Left lung (tissue), 10 donors: ENCODE data around the gene TOPBP1. TPM values are rescaled to one million over a fixed set of nuclear protein-coding genes. Genes with fewer than 3 reads are reported as not detected.

ENCODE experiments used
- ATAC-seq: fragments of 200-7000 bp; cut with Tn5 transposase; one replicate; pipeline ENCODE4 v1.9.1; 2020; ENCODE audit warnings: moderate library complexity
- DNase-seq, 4 donors: peaks; one replicate each; pipeline ENCODE4 v3.0.0-alpha.2; 2013 to 2020
- H3K27ac ChIP-seq, 2 donors: fragments of 200-600 bp; sonication (generic) in 1 of 2; one replicate each; pipeline versions ENCODE4 v1.5.0 to v1.8.0; 2020 to 2021
- H3K27me3 ChIP-seq, 2 donors: fragments of 200-600 bp; sonication (generic) in 1 of 2; one replicate each; pipeline versions ENCODE4 v1.5.0 to v1.8.0; 2020 to 2021
- H3K36me3 ChIP-seq, 2 donors: fragments of 200-600 bp; sonication (generic) in 1 of 2; one replicate each; pipeline versions ENCODE4 v1.5.0 to v1.8.0; 2020 to 2021
- H3K4me1 ChIP-seq, 2 donors: fragments of 200-600 bp; one replicate each; pipeline ENCODE4 v1.8.0; 2021
- H3K4me3 ChIP-seq, 2 donors: fragments of 200-600 bp; sonication (generic) in 1 of 2; one replicate each; pipeline versions ENCODE4 v1.5.0 to v1.8.0; 2020 to 2021; ENCODE audit warnings: mild to moderate bottlenecking in 1 of 2
- H3K9me3 ChIP-seq, 2 donors: fragments of 200-600 bp; sonication (generic) in 1 of 2; one replicate each; pipeline versions ENCODE4 v1.5.0 to v1.8.0; 2020 to 2021
- CTCF ChIP-seq, 2 donors: fragments of 200-600 bp; sonication (generic) in 1 of 2; IDR thresholded peaks; one replicate each; pipeline versions ENCODE4 v1.5.0 to v1.8.0; 2021; ENCODE audit warnings: antibody characterized with exemption in 2 of 2
- intact Hi-C, 2 donors: fragments of 100-400 bp; cut with DNase I; formaldehyde crosslinking; loops; one replicate each; pipeline versions ENCODE4 v1.11.2 to v1.14.2; 2022
- polyA plus RNA-seq, 6 donors: library from polyadenylated mRNA; unstranded; fragments of 120-200 nt; gene quantifications; one replicate each; pipeline ENCODE4 v1.2.1, GENCODE V29; 2013; ENCODE audit not compliant: insufficient read length in 6 of 6
- total RNA-seq, 2 donors: library from RNA; stranded (reverse); fragmentation: NEBNext Ultra II Directional; extraction: Animal tissue kit (Norgen Biotek cat#: 25700); gene quantifications; one replicate each; pipeline ENCODE4 v1.2.1, GENCODE V29; 2021
- donor health status: DM: no; HTN: yes; CAD: no.
- donor health status: DM: no; HTN: no; CAD: no.

TOPBP1 gene
- total and polyA plus RNA-seq, 8 donors, result 17.5 to 55.2 (median 44.1) TPM

- H3K9me3 ChIP-seq, result peaks cover 0 to 12% of the 10 kb centered on the region in 2 donors
- ATAC-seq (no peak), DNase-seq (no peak)
- H3K27ac ChIP-seq, result no peak overlapping the region
- H3K27me3 ChIP-seq, result no peaks in the 10 kb centered on the region
- intact Hi-C loops, result no loop called here
- no peak for TF ChIP-seq CTCF (IDR thresholded peaks at IDR 0.05)
- no peaks in the 10 kb centered on the region for H3K36me3 ChIP-seq
- H3K4me3 ChIP-seq, result no peak overlapping the region
- H3K4me1 ChIP-seq, result no peaks in the 10 kb centered on the region
These were observed 36.2 kb upstream of the TOPBP1 start for GRCh38 chr3:133697960-133698359.

- DNase-seq, result no peak
- intact Hi-C loops, result no loop called here
- no peak for TF ChIP-seq CTCF (IDR thresholded peaks at IDR 0.05)
- no peaks in the 10 kb centered on the region for H3K36me3 ChIP-seq
- H3K9me3 ChIP-seq, result peaks cover 0 to 12% of the 10 kb centered on the region in 2 donors
- no peak overlapping the region for H3K4me3 ChIP-seq
- H3K27me3 ChIP-seq, result no peaks in the 10 kb centered on the region
- no peak overlapping the region for H3K27ac ChIP-seq
- no peak for ATAC-seq
- no peaks in the 10 kb centered on the region for H3K4me1 ChIP-seq
These were observed 33.9 kb upstream of the TOPBP1 start for GRCh38 chr3:133695560-133696171.

GRCh38 chr3:133694288-133695268 lies 32.8 kb upstream of the TOPBP1 start:
- DNase-seq (no peak), ATAC-seq (no peak)
- TF ChIP-seq CTCF (IDR thresholded peaks at IDR 0.05), result no peak
- H3K27ac ChIP-seq, result no peak overlapping the region
- H3K4me1 ChIP-seq, result no peaks in the 10 kb centered on the region
- H3K27me3 ChIP-seq, result no peaks in the 10 kb centered on the region
- no peak overlapping the region for H3K4me3 ChIP-seq
- no peaks in the 10 kb centered on the region for H3K36me3 ChIP-seq
- peaks cover 0 to 12% of the 10 kb centered on the region in 2 donors for H3K9me3 ChIP-seq
- intact Hi-C loops, result no loop called here

- Histone ChIP-seq H3K27me3 (no peaks in the 10 kb centered on the region), H3K36me3 (no peaks in the 10 kb centered on the region), H3K9me3 (peaks cover 0 to 12% of the 10 kb centered on the region in 2 donors), H3K27ac (no peak overlapping the region), H3K4me1 (no peaks in the 10 kb centered on the region), H3K4me3 (no peak overlapping the region)
- TF ChIP-seq CTCF (IDR thresholded peaks at IDR 0.05), result no peak
- DNase-seq (no peak), ATAC-seq (no peak)
- intact Hi-C loops, result no loop called here
These were observed 32.1 kb upstream of the TOPBP1 start for GRCh38 chr3:133693821-133694220.

GRCh38 chr3:133692759-133693158 lies 31.0 kb upstream of the TOPBP1 start:
- DNase-seq (no peak), ATAC-seq (no peak)
- H3K4me1 ChIP-seq, result no peaks in the 10 kb centered on the region
- no peaks in the 10 kb centered on the region for H3K36me3 ChIP-seq
- no peak overlapping the region for H3K4me3 ChIP-seq
- no peak for TF ChIP-seq CTCF (IDR thresholded peaks at IDR 0.05)
- H3K9me3 ChIP-seq, result peaks cover 0 to 6% of the 10 kb centered on the region in 2 donors
- no peak overlapping the region for H3K27ac ChIP-seq
- intact Hi-C loops, result no loop called here
- no peaks in the 10 kb centered on the region for H3K27me3 ChIP-seq
